ENCODE data around the gene ACYP2. TPM values are rescaled to one million over a fixed set of nuclear protein-coding genes. Genes with fewer than 3 reads are reported as not detected.
"Not testable (repeated sequence)": the region's sequence is repeated elsewhere in the genome, so short reads cannot be mapped to it uniquely, and the experiment has no call there.

The ACYP2 gene
- total RNA-seq, 1 donor from 2014 or later: 64.2 TPM

GRCh38 chr2:54247115-54247514 is 131.7 kb downstream of the ACYP2 start:
- ATAC-seq (ENCODE audit: poor library complexity): peak; percentile 51
- intact Hi-C loops (cut with DNase I): no loop called here
- no peak for DNase-seq

GRCh38 chr2:54249629-54250028 is 134.2 kb downstream of the ACYP2 start:
- no peak for DNase-seq
- intact Hi-C loops (cut with DNase I): no loop called here
- ATAC-seq (ENCODE audit: poor library complexity): no peak

GRCh38 chr2:54254180-54254579 is 138.8 kb downstream of the ACYP2 start:
- intact Hi-C loops (cut with DNase I): no loop called here
- ATAC-seq (ENCODE audit: poor library complexity): no peak

GRCh38 chr2:54255230-54256090 is 140.0 kb downstream of the ACYP2 start:
- DNase-seq (no peak), ATAC-seq (ENCODE audit: poor library complexity) (no peak)
- intact Hi-C loops (cut with DNase I): no loop called here

More at GRCh38 chr2:54254180-54254579, 138.8 kb downstream of the ACYP2 start:
- no peak for DNase-seq

GRCh38 chr2:54256091-54256694 is 140.8 kb downstream of the ACYP2 start, which contains the start of gene TSPYL6:
Gene TSPYL6, minus strand, starts transcription at chr2:54256229. Its CDS starts 78 bp downstream, at chr2:54256151.
- DNase-seq (no peak), ATAC-seq (ENCODE audit: poor library complexity) (no peak)
- intact Hi-C loops (cut with DNase I): no loop called here

GRCh38 chr2:54258166-54258565 is 142.8 kb downstream of the ACYP2 start:
- intact Hi-C loops (cut with DNase I): no loop called here
- no peak for DNase-seq
- ATAC-seq (ENCODE audit: poor library complexity): no peak

GRCh38 chr2:54259413-54260240 is 144.2 kb downstream of the ACYP2 start:
- ATAC-seq (ENCODE audit: poor library complexity): no peak
- intact Hi-C loops (cut with DNase I): no loop called here
- no peak for DNase-seq

- ATAC-seq (ENCODE audit: poor library complexity) (no peak), DNase-seq (no peak)
- intact Hi-C loops (cut with DNase I): no loop called here
Observed at GRCh38 chr2:54260241-54260595, 144.8 kb downstream of the ACYP2 start.

GRCh38 chr2:54261537-54261936 is 146.1 kb downstream of the ACYP2 start:
- intact Hi-C loops (cut with DNase I): no loop called here
- ATAC-seq (ENCODE audit: poor library complexity) (no peak), DNase-seq (no peak)

- intact Hi-C loops (cut with DNase I): no loop called here
- no peak for ATAC-seq (ENCODE audit: poor library complexity)
Observed at GRCh38 chr2:54262015-54262765, 146.8 kb downstream of the ACYP2 start.

GRCh38 chr2:54265081-54265480 is 149.7 kb downstream of the ACYP2 start:
- ATAC-seq (ENCODE audit: poor library complexity); intact Hi-C loops (cut with DNase I); DNase-seq: not testable (repeated sequence)

More at GRCh38 chr2:54262015-54262765, 146.8 kb downstream of the ACYP2 start:
- no peak for DNase-seq

- intact Hi-C loops (cut with DNase I): no loop called here
- ATAC-seq (ENCODE audit: poor library complexity) (no peak), DNase-seq (no peak)
Observed at GRCh38 chr2:54267577-54267976, 152.2 kb downstream of the ACYP2 start.

GRCh38 chr2:54271189-54271588 is 155.8 kb downstream of the ACYP2 start:
- intact Hi-C loops (cut with DNase I): no loop called here
- ATAC-seq (ENCODE audit: poor library complexity): no peak

GRCh38 chr2:54271843-54272627 is 156.6 kb downstream of the ACYP2 start:
- no peak for DNase-seq
- no peak for ATAC-seq (ENCODE audit: poor library complexity)
- intact Hi-C loops (cut with DNase I): no loop called here

More at GRCh38 chr2:54271189-54271588, 155.8 kb downstream of the ACYP2 start:
- no peak for DNase-seq

GRCh38 chr2:54274781-54275242 is 159.4 kb downstream of the ACYP2 start:
- intact Hi-C loops (cut with DNase I): no loop called here
- ATAC-seq (ENCODE audit: poor library complexity) (peak; percentile 64), DNase-seq (no peak)

- no peak for DNase-seq
- intact Hi-C loops (cut with DNase I): no loop called here
- ATAC-seq (ENCODE audit: poor library complexity): no peak
Observed at GRCh38 chr2:54275541-54275940, 160.1 kb downstream of the ACYP2 start.

GRCh38 chr2:54279385-54279784 is 164.0 kb downstream of the ACYP2 start:
- intact Hi-C loops (cut with DNase I): no loop called here
- no peak for ATAC-seq (ENCODE audit: poor library complexity)
- no peak for DNase-seq

GRCh38 chr2:54284826-54285225 is 169.4 kb downstream of the ACYP2 start:
- ATAC-seq (ENCODE audit: poor library complexity): no peak
- intact Hi-C loops (cut with DNase I): no loop called here
- DNase-seq: no peak
